Stimulated activated naive B cell treated with anti-CD40 and anti-IgM and Interleukin-4, amounts not matched to agents 10 μg/mL and 1 μg/mL and 100 μg/mL, for 72 hours (primary cell): ENCODE measurements around the gene BTAF1.

Experiments
- ATAC-seq, 2 donors: fragments of 150-1000 bp; cut with Tn5 transposase; replicated peaks; 2 replicates each; pipeline ENCODE4 v1.10.0; 2021; ENCODE audit warnings: moderate library complexity in 1 of 2
- DNase-seq: peaks from one replicate; pipeline ENCODE4 v3.0.0; 2021
- H3K27ac Mint-ChIP-seq: one replicate; pipeline ENCODE4 v1.8.0; 2022; ENCODE audit warnings: mild to moderate bottlenecking, mixed read lengths
- H3K27me3 Mint-ChIP-seq, 2 donors: one replicate each; pipeline ENCODE4 v1.8.0; 2022; ENCODE audit warnings: mixed read lengths in 2 of 2
- H3K36me3 Mint-ChIP-seq, 2 donors: one replicate each; pipeline ENCODE4 v1.8.0; 2022; ENCODE audit warnings: mixed read lengths in 2 of 2, mild to moderate bottlenecking in 1 of 2
- H3K4me1 Mint-ChIP-seq, 2 donors: one replicate each; pipeline ENCODE4 v1.8.0; 2022; ENCODE audit warnings: mixed read lengths in 2 of 2, mild to moderate bottlenecking in 1 of 2
- H3K4me3 Mint-ChIP-seq, 2 donors: one replicate each; pipeline ENCODE4 v1.8.0; 2022; ENCODE audit warnings: mild to moderate bottlenecking in 2 of 2, mixed read lengths in 2 of 2, moderate library complexity in 1 of 2
- H3K9me3 Mint-ChIP-seq, 2 donors: one replicate each; pipeline ENCODE4 v1.8.0; 2022; ENCODE audit warnings: mixed read lengths in 2 of 2, mild to moderate bottlenecking in 1 of 2

Gene BTAF1

GRCh38 chr10:91923371-91924211, at the start of gene BTAF1:
BTAF1 (plus strand) TSS chr10:91923770; CDS start chr10:91924077, 307 bp downstream.
- H3K36me3 Mint-ChIP-seq: peaks cover 8 to 20% of the 10 kb centered on the region in 2 donors
- peaks cover 0 to 2% of the 10 kb centered on the region in 2 donors for H3K9me3 Mint-ChIP-seq
- ATAC-seq: peak; percentile 98
- DNase-seq: peak; percentile 88
- H3K4me3 Mint-ChIP-seq: peak within 1 kb of the TSS; percentile 84 to 86
- peaks cover 16 to 28% of the 10 kb centered on the region in 2 donors for H3K4me1 Mint-ChIP-seq
- H3K27me3 Mint-ChIP-seq: peaks cover 5 to 6% of the 10 kb centered on the region in 2 donors
- H3K27ac Mint-ChIP-seq: peak within 1 kb of the TSS; percentile 99

GRCh38 chr10:91875156-91875555, 48.4 kb upstream of the BTAF1 start:
- Mint-ChIP-seq H3K4me3 (no peak overlapping the region), H3K36me3 (no peaks in the 10 kb centered on the region), H3K27me3 (no peaks in the 10 kb centered on the region), H3K27ac (no peak overlapping the region), H3K9me3 (no peaks in the 10 kb centered on the region), H3K4me1 (no peaks in the 10 kb centered on the region)
- DNase-seq (no peak), ATAC-seq (no peak)

DNA sequence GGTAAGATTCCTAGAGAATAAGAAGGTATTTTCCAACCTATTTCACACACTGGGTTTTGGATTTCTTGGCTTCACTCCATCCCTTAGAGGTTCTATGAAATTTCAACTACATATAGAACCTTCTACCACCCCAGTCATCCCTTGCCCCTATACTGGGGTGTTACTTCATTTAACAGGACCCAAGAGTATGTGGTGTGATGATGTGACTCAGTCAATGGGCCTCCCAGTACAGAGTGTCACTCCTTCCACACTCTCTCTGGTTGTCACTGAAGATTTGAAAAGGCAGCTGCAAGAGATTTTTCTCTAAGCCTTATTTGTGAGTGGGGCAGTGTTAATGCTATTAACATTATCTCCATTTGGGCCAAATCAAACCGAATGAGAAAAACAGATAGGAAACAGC, 47.8 kb upstream of the BTAF1 start:
- Mint-ChIP-seq H3K4me1 (no peaks in the 10 kb centered on the region), H3K27ac (no peak overlapping the region), H3K36me3 (no peaks in the 10 kb centered on the region), H3K9me3 (no peaks in the 10 kb centered on the region), H3K4me3 (no peak overlapping the region), H3K27me3 (no peaks in the 10 kb centered on the region)
- ATAC-seq (no peak), DNase-seq (no peak)

DNA sequence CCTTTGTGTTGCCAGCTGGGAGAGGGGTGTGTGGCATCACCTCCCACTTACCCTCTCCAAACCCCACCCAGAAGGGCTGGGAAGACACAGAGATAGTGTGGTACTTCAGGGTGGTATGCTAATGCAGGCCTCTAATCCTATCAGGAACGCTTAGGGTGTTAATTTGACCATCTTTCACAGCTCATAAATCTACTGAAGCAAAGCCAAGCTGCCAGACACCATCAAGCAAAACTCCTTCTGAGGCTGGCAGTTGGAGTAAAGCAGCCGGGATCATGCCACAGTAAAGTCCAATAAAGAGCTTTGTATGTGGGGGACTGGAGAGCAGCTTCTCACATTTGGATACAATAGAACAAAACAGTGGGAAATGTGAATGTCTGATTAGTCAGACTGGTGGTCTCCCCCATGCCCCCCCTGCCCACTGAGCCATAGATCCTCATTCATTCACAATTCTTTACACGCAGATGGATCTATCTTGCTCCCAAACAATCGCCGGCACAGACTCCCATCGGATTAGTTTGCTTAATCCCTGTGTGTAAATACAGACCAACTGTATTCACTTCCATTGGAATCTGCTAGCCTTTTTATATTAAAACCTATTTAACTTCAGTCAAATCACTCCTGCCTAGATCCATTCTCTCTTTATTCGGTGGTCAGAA, 43.9 kb upstream of the BTAF1 start:
- DNase-seq (no peak), ATAC-seq (no peak)
- Mint-ChIP-seq H3K36me3 (peaks cover 0 to 4% of the 10 kb centered on the region in 2 donors), H3K4me3 (no peak overlapping the region), H3K4me1 (no peaks in the 10 kb centered on the region), H3K27me3 (no peaks in the 10 kb centered on the region), H3K9me3 (peaks cover 0 to 3% of the 10 kb centered on the region in 2 donors), H3K27ac (no peak overlapping the region)

DNA sequence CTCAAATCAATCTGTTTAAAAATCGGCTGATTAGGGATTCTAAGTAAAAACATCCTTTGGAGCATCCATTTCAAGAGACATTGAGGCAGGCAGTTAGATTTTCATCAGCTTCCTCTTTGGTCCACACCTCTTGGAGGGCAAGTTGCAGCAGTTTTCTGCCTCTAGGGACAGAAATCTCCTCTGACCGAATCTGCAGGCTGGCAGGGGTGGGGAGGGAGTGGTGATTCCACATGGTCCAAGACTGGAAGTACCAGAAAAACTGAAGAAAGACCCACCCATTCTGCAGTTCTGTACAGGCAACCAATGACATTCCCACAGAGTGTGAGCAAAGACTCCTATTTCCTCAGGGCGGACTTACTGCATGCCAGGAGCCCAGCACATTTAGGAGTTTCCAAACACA, 43.3 kb upstream of the BTAF1 start:
- H3K4me3 Mint-ChIP-seq: no peak overlapping the region
- no peak for DNase-seq
- H3K4me1 Mint-ChIP-seq: peaks cover 0 to 2% of the 10 kb centered on the region in 2 donors
- H3K9me3 Mint-ChIP-seq: peaks cover 0 to 3% of the 10 kb centered on the region in 2 donors
- no peak for ATAC-seq
- H3K27ac Mint-ChIP-seq: no peak overlapping the region
- H3K27me3 Mint-ChIP-seq: peaks cover 3 to 4% of the 10 kb centered on the region in 2 donors
- peaks cover 0 to 4% of the 10 kb centered on the region in 2 donors for H3K36me3 Mint-ChIP-seq

GRCh38 chr10:91883549-91884444, 39.8 kb upstream of the BTAF1 start:
- Mint-ChIP-seq H3K36me3 (peaks cover 0 to 4% of the 10 kb centered on the region in 2 donors), H3K27me3 (peaks cover 11 to 16% of the 10 kb centered on the region in 2 donors), H3K4me1 (peaks cover 2 to 12% of the 10 kb centered on the region in 2 donors), H3K27ac (no peak overlapping the region), H3K9me3 (peaks cover 0 to 3% of the 10 kb centered on the region in 2 donors), H3K4me3 (no peak overlapping the region)
- DNase-seq: no peak
- no peak for ATAC-seq

DNA sequence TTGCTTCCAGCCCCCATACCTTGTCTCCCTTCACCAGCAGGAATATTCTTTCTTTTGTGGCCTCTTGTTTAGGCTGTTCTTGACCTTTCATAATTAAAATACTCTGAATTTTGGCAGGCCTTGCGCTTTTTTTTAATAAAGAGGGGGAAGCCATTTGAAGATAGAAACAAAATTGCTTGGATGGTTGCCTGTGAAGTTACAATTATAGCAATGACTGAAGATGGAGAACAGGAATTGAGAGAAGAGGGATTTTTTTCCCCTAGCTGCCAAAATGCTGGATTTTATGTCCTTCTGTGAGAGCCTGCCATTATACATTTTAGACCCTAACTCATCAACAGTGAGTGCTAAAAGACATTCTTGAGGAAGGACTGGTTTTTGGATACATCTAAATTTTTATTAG, 39.0 kb upstream of the BTAF1 start:
- H3K4me1 Mint-ChIP-seq: peaks cover 2 to 12% of the 10 kb centered on the region in 2 donors
- no peak overlapping the region for H3K4me3 Mint-ChIP-seq
- peaks cover 0 to 4% of the 10 kb centered on the region in 2 donors for H3K36me3 Mint-ChIP-seq
- H3K9me3 Mint-ChIP-seq: peaks cover 0 to 3% of the 10 kb centered on the region in 2 donors
- no peak for ATAC-seq
- H3K27me3 Mint-ChIP-seq: peaks cover 15 to 21% of the 10 kb centered on the region in 2 donors
- H3K27ac Mint-ChIP-seq: no peak overlapping the region
- DNase-seq: no peak

DNA sequence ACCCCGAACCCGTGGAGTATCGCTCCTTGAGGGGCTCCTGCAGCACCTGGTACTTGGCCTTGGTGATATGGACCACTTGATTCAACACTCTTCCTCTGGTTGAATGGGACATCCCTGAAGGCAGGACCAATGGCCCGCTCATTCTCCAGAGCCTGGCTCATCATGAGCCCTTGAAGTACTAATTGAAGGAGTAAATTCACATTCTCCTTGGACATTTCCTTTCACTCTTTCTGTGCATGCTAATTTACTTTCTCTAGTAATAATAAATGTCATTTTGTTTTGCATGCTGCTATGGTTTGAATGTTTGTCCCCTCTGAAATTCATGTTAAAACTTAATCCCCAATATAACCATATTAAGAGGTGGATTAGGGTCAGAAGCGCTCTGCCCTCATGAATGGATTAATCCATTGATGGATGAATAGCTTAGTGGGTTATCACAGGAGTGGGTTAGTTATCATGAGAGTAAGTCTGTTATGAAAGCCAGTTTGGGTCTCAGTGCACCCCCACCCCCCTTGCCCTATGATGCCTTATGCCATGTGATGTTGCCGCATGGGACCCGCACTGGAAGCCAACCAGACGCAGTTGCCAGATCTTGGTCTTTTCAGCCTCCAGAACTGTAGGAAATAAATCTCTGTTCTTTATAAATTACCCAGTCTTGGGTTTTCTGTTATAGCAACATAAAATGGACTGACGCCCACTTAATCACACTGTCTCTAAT, 38.0 kb upstream of the BTAF1 start:
- no peak for ATAC-seq

DNA sequence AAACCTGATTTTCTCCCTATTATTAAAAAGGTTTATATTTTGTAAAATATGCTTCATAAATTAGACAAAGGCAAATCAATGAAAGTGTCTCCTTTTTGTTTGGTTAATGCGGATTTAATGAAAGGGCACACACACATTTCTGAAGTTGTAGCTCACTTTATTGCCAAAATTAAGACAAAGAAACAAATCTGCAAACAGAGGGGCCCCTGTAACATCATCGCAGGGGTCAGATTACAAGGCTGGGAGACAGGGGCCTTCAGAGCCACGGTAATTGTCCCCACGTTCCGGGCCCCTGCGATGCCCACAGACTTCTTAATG, 36.7 kb upstream of the BTAF1 start:
- H3K9me3 Mint-ChIP-seq: no peaks in the 10 kb centered on the region
- no peaks in the 10 kb centered on the region for H3K36me3 Mint-ChIP-seq
- ATAC-seq (no peak), DNase-seq (no peak)
- H3K27me3 Mint-ChIP-seq: peaks cover 24 to 43% of the 10 kb centered on the region in 2 donors
- H3K4me1 Mint-ChIP-seq: peaks cover 2 to 12% of the 10 kb centered on the region in 2 donors
- H3K27ac Mint-ChIP-seq: no peak overlapping the region
- H3K4me3 Mint-ChIP-seq: peak overlapping the region; percentile 86 to 95

More for the DNA sequence above, 38.0 kb upstream of the BTAF1 start:
- Mint-ChIP-seq H3K9me3 (peaks cover 0 to 3% of the 10 kb centered on the region in 2 donors), H3K27me3 (peaks cover 20 to 30% of the 10 kb centered on the region in 2 donors), H3K36me3 (peaks cover 0 to 4% of the 10 kb centered on the region in 2 donors), H3K27ac (no peak overlapping the region), H3K4me1 (peaks cover 2 to 12% of the 10 kb centered on the region in 2 donors), H3K4me3 (no peak overlapping the region)
- no peak for DNase-seq

GRCh38 chr10:91887272-91888076, 36.1 kb upstream of the BTAF1 start:
- H3K27ac Mint-ChIP-seq: no peak overlapping the region
- H3K4me3 Mint-ChIP-seq: peak overlapping the region; percentile 86 to 95
- H3K36me3 Mint-ChIP-seq: no peaks in the 10 kb centered on the region
- peaks cover 24 to 44% of the 10 kb centered on the region in 2 donors for H3K27me3 Mint-ChIP-seq
- no peaks in the 10 kb centered on the region for H3K9me3 Mint-ChIP-seq
- ATAC-seq (peak; percentile 77 to 80), DNase-seq (peak; percentile 2)
- peaks cover 2 to 12% of the 10 kb centered on the region in 2 donors for H3K4me1 Mint-ChIP-seq

GRCh38 chr10:91891125-91892001, 32.2 kb upstream of the BTAF1 start:
- ATAC-seq (no peak), DNase-seq (no peak)
- Mint-ChIP-seq H3K4me3 (no peak overlapping the region), H3K36me3 (no peaks in the 10 kb centered on the region), H3K27ac (no peak overlapping the region), H3K27me3 (peaks cover 17 to 39% of the 10 kb centered on the region in 2 donors), H3K4me1 (peaks cover 0 to 12% of the 10 kb centered on the region in 2 donors), H3K9me3 (no peaks in the 10 kb centered on the region)

DNA sequence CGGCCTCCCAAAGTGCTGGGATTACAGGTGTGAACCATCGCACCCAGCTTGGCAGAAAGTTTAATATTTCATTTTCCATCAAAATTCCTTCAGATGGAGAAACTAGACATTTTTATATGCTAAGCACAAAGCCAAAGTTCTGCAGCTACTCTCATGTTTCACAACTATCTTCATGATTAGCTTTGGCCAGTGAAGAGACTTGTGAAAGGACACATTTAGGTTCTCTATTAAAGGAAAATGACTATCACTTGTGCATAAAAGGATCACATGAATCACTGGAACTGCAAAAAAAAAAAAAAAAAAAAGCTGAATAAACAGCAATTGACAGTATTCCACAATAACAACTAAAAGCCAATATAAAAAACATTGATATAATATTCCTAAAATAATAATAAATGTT, 30.5 kb upstream of the BTAF1 start:
- Mint-ChIP-seq H3K4me1 (no peaks in the 10 kb centered on the region), H3K27me3 (peaks cover 17 to 34% of the 10 kb centered on the region in 2 donors), H3K9me3 (no peaks in the 10 kb centered on the region), H3K36me3 (no peaks in the 10 kb centered on the region), H3K4me3 (no peak overlapping the region), H3K27ac (no peak overlapping the region)
- ATAC-seq (no peak), DNase-seq (no peak)
